CD14-positive monocyte (primary cell): ENCODE measurements around the gene SLC35F4. TPM values are rescaled to one million over a fixed set of nuclear protein-coding genes. Genes with fewer than 3 reads are reported as not detected.

Experiments
- DNase-seq, 3 donors: peaks; one replicate each; pipeline ENCODE4 v3.0.0-alpha.2; 2011 to 2022
- H2AFZ ChIP-seq: 2 replicates; pipeline ENCODE4 v1.6.0; 2012; ENCODE audit warnings: mild to moderate bottlenecking, low read depth, low read length, inconsistent platforms; ENCODE audit not compliant: insufficient read depth, poor library complexity, severe bottlenecking
- H3K27ac ChIP-seq, 2 donors: 1 replicate in 1 of 2; 2 replicates in 1 of 2; pipeline ENCODE4 v1.5.1; 2012 to 2013; ENCODE audit warnings: low read length in 2 of 2, control low read depth in 1 of 2, inconsistent platforms in 1 of 2, low read depth in 1 of 2, mild to moderate bottlenecking in 1 of 2
- H3K27me3 ChIP-seq, 2 donors: one replicate each; pipeline versions ENCODE4 v1.6.0 to v1.6.1; 2011 to 2013; ENCODE audit warnings: low read length in 2 of 2; ENCODE audit not compliant: control insufficient read depth in 2 of 2, insufficient read depth in 2 of 2
- H3K36me3 ChIP-seq, 2 donors: replicated peaks in 1 of 2; 1 replicate in 1 of 2; 2 replicates in 1 of 2; pipeline versions ENCODE4 v1.5.1 to v1.6.1; 2012 to 2013; ENCODE audit warnings: low read length in 2 of 2, control low read depth in 1 of 2, inconsistent platforms in 1 of 2, mild to moderate bottlenecking in 1 of 2; ENCODE audit not compliant: insufficient read depth in 2 of 2, control insufficient read depth in 1 of 2
- H3K4me1 ChIP-seq, 2 donors: 1 replicate in 1 of 2; 2 replicates in 1 of 2; pipeline versions ENCODE4 v1.5.1 to v1.6.1; 2012 to 2013; ENCODE audit warnings: low read length in 2 of 2, control low read depth in 1 of 2, inconsistent platforms in 1 of 2, mild to moderate bottlenecking in 1 of 2, moderate library complexity in 1 of 2; ENCODE audit not compliant: insufficient read depth in 2 of 2, control insufficient read depth in 1 of 2
- H3K4me2 ChIP-seq: replicated peaks from 2 replicates; pipeline ENCODE3; 2012; ENCODE audit warnings: low read length, moderate library complexity, mild to moderate bottlenecking; ENCODE audit not compliant: poor library complexity, severe bottlenecking; ENCODE audit errors: extremely low read depth
- H3K4me3 ChIP-seq, 3 experiments: fragments of 200-600 bp in 1 of 3; sonication (generic) in 1 of 3; replicated peaks in 1 of 3; 1 replicate in 2 of 3; 2 replicates in 1 of 3; pipeline ENCODE4 v1.5.1; 2011 to 2013; ENCODE audit warnings: low read length in 3 of 3, mild to moderate bottlenecking in 3 of 3, control low read depth in 2 of 3, low read depth in 2 of 3, inconsistent platforms in 1 of 3, moderate library complexity in 1 of 3
- H3K79me2 ChIP-seq: 2 replicates; pipeline ENCODE4 v1.6.0; 2012; ENCODE audit warnings: mild to moderate bottlenecking, control low read depth, inconsistent platforms, low read length, moderate library complexity; ENCODE audit not compliant: insufficient read depth
- H3K9ac ChIP-seq: 2 replicates; pipeline ENCODE4 v1.6.0; 2017; ENCODE audit warnings: low read length, mild to moderate bottlenecking; ENCODE audit not compliant: insufficient read depth, poor library complexity, severe bottlenecking
- H3K9me3 ChIP-seq, 2 donors: replicated peaks in 1 of 2; 1 replicate in 1 of 2; 2 replicates in 1 of 2; pipeline versions ENCODE4 v1.5.1 to v1.6.1; 2012 to 2013; ENCODE audit warnings: low read length in 2 of 2, control low read depth in 1 of 2; ENCODE audit not compliant: control insufficient read depth in 1 of 2, insufficient read depth in 1 of 2
- H4K20me1 ChIP-seq: 2 replicates; pipeline ENCODE4 v1.6.0; 2012; ENCODE audit warnings: mild to moderate bottlenecking, low read length, control low read depth, moderate library complexity; ENCODE audit not compliant: insufficient read depth
- H3K27ac Mint-ChIP-seq, 7 donors: one replicate each; pipeline ENCODE4 v1.8.0; 2020; ENCODE audit warnings: mild to moderate bottlenecking in 7 of 7, mixed read lengths in 7 of 7, moderate library complexity in 6 of 7, inconsistent platforms in 2 of 7
- H3K27me3 Mint-ChIP-seq, 3 donors: one replicate each; pipeline ENCODE4 v1.8.0; 2021 to 2022; ENCODE audit warnings: low read depth in 3 of 3, mild to moderate bottlenecking in 3 of 3, mixed read lengths in 3 of 3, moderate library complexity in 3 of 3, inconsistent platforms in 1 of 3
- H3K36me3 Mint-ChIP-seq, 2 donors: one replicate each; pipeline ENCODE4 v1.8.0; 2020; ENCODE audit warnings: mixed read lengths in 2 of 2, inconsistent platforms in 1 of 2, mild to moderate bottlenecking in 1 of 2
- H3K4me1 Mint-ChIP-seq: one replicate; pipeline ENCODE4 v1.8.0; 2020; ENCODE audit warnings: mild to moderate bottlenecking, mixed read lengths
- H3K4me3 Mint-ChIP-seq, 2 donors: one replicate each; pipeline ENCODE4 v1.8.0; 2020; ENCODE audit warnings: mild to moderate bottlenecking in 2 of 2, mixed read lengths in 2 of 2, moderate library complexity in 1 of 2
- H3K9me3 Mint-ChIP-seq, 7 donors: one replicate each; pipeline ENCODE4 v1.8.0; 2020 to 2022; ENCODE audit warnings: mixed read lengths in 7 of 7, mild to moderate bottlenecking in 6 of 7, moderate library complexity in 6 of 7, inconsistent platforms in 2 of 7
- CTCF ChIP-seq: fragments of 200-600 bp; IDR thresholded peaks from one replicate; pipeline ENCODE4 v1.8.0; 2022; ENCODE audit warnings: antibody characterized with exemption, mild to moderate bottlenecking
- WGBS: methylation state at CpG from one replicate; pipeline ENCODE4 v1.1.5; 2013; ENCODE audit warnings: missing lambda C conversion rate; ENCODE audit not compliant: insufficient coverage; 5-methylcytosine and 5-hydroxymethylcytosine counted together
- intact Hi-C, 2 donors: fragments of 100-400 bp; cut with micrococcal nuclease; formaldehyde crosslinking; loops; one replicate each; pipeline versions ENCODE4 v1.15.0 to v1.15.1; 2023
- polyA plus RNA-seq, 3 donors: library from polyadenylated mRNA; depleted of rRNA in 1 of 3; unstranded in 2 of 3; stranded (reverse) in 1 of 3; fragments of 300-500 nt in 2 of 3; fragments of >200 nt in 1 of 3; fragmentation: Illumina TruSeq in 2 of 3; gene quantifications; 1 replicate in 2 of 3; 2 replicates in 1 of 3; pipeline ENCODE4 v1.2.3, GENCODE V29; 2012 to 2021

Gene SLC35F4
- polyA plus RNA-seq, 3 donors = not detected

- H3K36me3 Mint-ChIP-seq = no peaks in the 10 kb centered on the region
- no peak for DNase-seq
- H3K4me1 ChIP-seq = no peaks in the 10 kb centered on the region
- intact Hi-C loops = no loop called here
- no peaks in the 10 kb centered on the region for H3K4me1 Mint-ChIP-seq
- H3K27me3 Mint-ChIP-seq = peaks cover 0 to 1% (median 0%) of the 10 kb centered on the region in 3 donors
- peaks cover 4 to 24% (median 10%) of the 10 kb centered on the region in 7 donors for H3K9me3 Mint-ChIP-seq
- no peaks in the 10 kb centered on the region for H3K36me3 ChIP-seq
- H3K4me2 ChIP-seq = no peak overlapping the region
- no peaks in the 10 kb centered on the region for H3K79me2 ChIP-seq
- peaks cover 11 to 16% of the 10 kb centered on the region in 2 donors for H3K9me3 ChIP-seq
- H3K27ac ChIP-seq = no peak overlapping the region
- no peak overlapping the region for H3K27ac Mint-ChIP-seq
- no peaks in the 10 kb centered on the region for H4K20me1 ChIP-seq
- TF ChIP-seq CTCF = no peak
- no peak overlapping the region for H3K4me3 ChIP-seq
- no peaks in the 10 kb centered on the region for H3K27me3 ChIP-seq
- WGBS = no CpG with 5 or more reads among the region's 4 CpGs
- H3K9ac ChIP-seq = no peak overlapping the region
- no peak overlapping the region for H3K4me3 Mint-ChIP-seq
- no peak overlapping the region for H2AFZ ChIP-seq
Measured at GRCh38 chr14:57549765-57550420, 316.0 kb downstream of the SLC35F4 start.

- no peaks in the 10 kb centered on the region for H3K4me1 ChIP-seq
- H3K4me2 ChIP-seq = no peak overlapping the region
- H3K9ac ChIP-seq = no peak overlapping the region
- H3K79me2 ChIP-seq = no peaks in the 10 kb centered on the region
- DNase-seq = no peak
- no peak overlapping the region for H3K4me3 ChIP-seq
- H4K20me1 ChIP-seq = no peaks in the 10 kb centered on the region
- H3K27ac ChIP-seq = no peak overlapping the region
- H3K9me3 ChIP-seq = peaks cover 2 to 16% of the 10 kb centered on the region in 2 donors
- no CpG with 5 or more reads among the region's 2 CpGs for WGBS
- Mint-ChIP-seq H3K27ac (no peak overlapping the region), H3K9me3 (peaks cover 3 to 21% (median 9%) of the 10 kb centered on the region in 7 donors), H3K27me3 (peaks cover 0 to 1% (median 0%) of the 10 kb centered on the region in 3 donors), H3K4me3 (no peak overlapping the region), H3K36me3 (no peaks in the 10 kb centered on the region), H3K4me1 (no peaks in the 10 kb centered on the region)
- intact Hi-C loops = no loop called here
- TF ChIP-seq CTCF = no peak
- no peaks in the 10 kb centered on the region for H3K27me3 ChIP-seq
- H3K36me3 ChIP-seq = no peaks in the 10 kb centered on the region
- H2AFZ ChIP-seq = no peak overlapping the region
Measured at GRCh38 chr14:57549016-57549564, 316.8 kb downstream of the SLC35F4 start.
